ENCODE measurements around the gene ATP11A.

GRCh38 chr13:112688560-112689302, 1.1 kb upstream of the ATP11A start:
- TF ChIP-seq POLR2A (IDR thresholded peaks at IDR 0.05; ENCODE audit: low read length) (no peak), GATA1 (IDR thresholded peaks at IDR 0.05; ENCODE audit: low read depth, low read length) (no peak)

Measured in erythroblast (primary cell).